ENCODE data around the gene CEACAM19. TPM values are rescaled to one million over a fixed set of nuclear protein-coding genes. Genes with fewer than 3 reads are reported as not detected.

CEACAM19 gene
- total and polyA plus RNA-seq, 9 of the 15 experiments (the other 6 are each of a cell fraction or from before 2014, with no cell fraction given): 0.15 to 0.30 (median 0.23) TPM; not detected in 5

DNA sequence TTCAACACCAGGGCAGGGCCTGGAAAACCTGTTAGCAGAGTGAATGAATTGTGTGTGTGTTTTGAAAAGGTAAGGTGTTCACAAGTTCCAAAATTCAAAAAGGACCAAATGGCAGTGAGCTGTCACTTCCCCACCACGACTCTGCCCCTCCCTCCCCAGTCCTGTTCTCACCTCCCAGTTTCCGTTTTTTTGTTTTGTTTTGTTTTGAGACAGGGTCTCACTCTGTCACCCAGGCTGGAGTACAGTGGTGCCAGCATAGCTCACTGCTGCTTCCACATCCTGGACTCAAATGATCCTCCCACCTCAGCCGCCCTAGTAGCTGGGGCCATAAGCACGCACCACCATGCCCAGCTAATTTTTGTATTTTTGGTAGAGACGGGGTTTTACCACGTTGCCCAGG, 56.9 kb downstream of the CEACAM19 start:
- no peaks in the 10 kb centered on the region for H3K9me1 ChIP-seq (ENCODE audit: control insufficient read depth, insufficient read depth, low read length)
- ChIA-PET CTCF (ENCODE audit: low intra/inter-chr PET ratio) (no interaction called here), POLR2A (interaction anchor here (1.0 to 1.1 kb wide), 2 partner anchors 21 to 44 kb away, joined by 3 to 4 read pairs; no protein-coding TSS in a partner anchor)
- ATAC-seq: no peak
- no peaks in the 10 kb centered on the region for H3K27me3 ChIP-seq (ENCODE audit: control insufficient read depth in 2 of 2, insufficient read depth in 2 of 2, low read length in 2 of 2)
- peaks cover 7 to 12% of the 10 kb centered on the region in 2 experiments; a peak in 4 of 5 replicates for H3K4me1 ChIP-seq (replicated peaks in 1 of 2; ENCODE audit: control insufficient read depth in 2 of 2, insufficient read depth in 2 of 2, low read length in 2 of 2)
- intact Hi-C loops (cut with micrococcal nuclease): no loop called here
- no peaks in the 10 kb centered on the region for H4K20me1 ChIP-seq (replicated peaks; ENCODE audit: control insufficient read depth, insufficient read depth, low read length)
- TF ChIP-seq ZNF12 (CRISPR knock-in tag; IDR thresholded peaks at IDR 0.05) (no peak), SPI1 (IDR thresholded peaks at IDR 0.05; ENCODE audit: borderline replicate concordance, low read depth, low read length) (peak; percentile 12; the same call in 1 of the 2 replicates)
- no peaks in the 10 kb centered on the region for H3K36me3 ChIP-seq (ENCODE audit: control insufficient read depth, insufficient read depth, low read length)
- H3K9ac ChIP-seq (ENCODE audit: insufficient read depth in 1 of 2, low read depth in 2 of 2, low read length in 2 of 2): peak overlapping the region in 1 of 2 experiments; percentile 26; a peak in 1 of 4 replicates
- in situ Hi-C loops (cut with MboI): no loop called here
- 0 out of 2 replicates have a peak overlapping the region, but pooled peaks have one; percentile 26 for H2AFZ ChIP-seq (ENCODE audit: low read depth, low read length)
- no peak for FAIRE-seq
- no peak overlapping the region for H3K4me2 ChIP-seq (ENCODE audit: insufficient read depth, low read length)
- H3K9me3 ChIP-seq (replicated peaks; ENCODE audit: control insufficient read depth, insufficient read depth, low read depth, low read length): no peaks in the 10 kb centered on the region
- DNase-seq (ENCODE audit: extremely low read depth in 1 of 4, low spot score in 3 of 4): no peak
- no peak overlapping the region for H3K4me3 ChIP-seq
- H3K27ac ChIP-seq (ENCODE audit: extremely low read depth, low read depth, low read length): no peak overlapping the region
- H3K79me2 ChIP-seq (ENCODE audit: control insufficient read depth, insufficient read depth, low read length): no peaks in the 10 kb centered on the region
- 40% methylated on average over 6 of the region's 6 CpGs for WGBS (ENCODE audit: insufficient coverage, low coverage, missing lambda C conversion rate)
- no TSS peak for BruUV-seq (replicated peaks)

DNA sequence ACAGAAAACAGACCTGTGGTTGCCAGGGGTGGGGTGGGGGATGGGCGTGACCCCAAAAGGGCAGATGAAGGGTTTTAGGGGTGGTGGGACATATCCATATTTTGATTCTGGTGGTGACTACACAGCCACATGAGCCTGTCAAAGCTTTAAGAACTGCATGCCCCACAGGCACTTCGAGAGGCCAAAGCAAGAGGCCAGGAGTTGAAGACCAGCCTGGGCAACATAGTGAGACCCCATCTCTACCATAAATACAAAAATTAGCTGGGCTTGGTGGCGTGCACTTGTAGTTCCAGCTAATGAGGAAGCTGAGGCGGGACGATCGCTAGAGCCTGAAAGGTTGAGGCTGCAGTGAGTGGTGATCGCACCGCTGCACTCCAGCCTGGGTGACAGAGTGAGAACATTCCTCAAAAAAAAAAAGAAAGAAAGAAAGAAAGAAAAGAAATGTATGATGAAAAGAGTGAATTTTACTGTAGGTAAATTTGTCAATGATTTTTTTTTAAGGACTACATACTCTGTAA, 58.3 kb downstream of the CEACAM19 start:
- BruUV-seq (replicated peaks): no TSS peak
- POLR2A ChIA-PET: no interaction called here
- TF ChIP-seq SIN3B (IDR thresholded peaks at IDR 0.05; ENCODE audit: low read depth): no peak
- TF ChIP-seq RBM25 (IDR thresholded peaks at IDR 0.05; ENCODE audit: low read depth, low read length, severe bottlenecking): peak; percentile 45
- TF ChIP-seq SMAD2 (IDR thresholded peaks at IDR 0.05; ENCODE audit: low read depth, low read length): no peak
- no peak for TF ChIP-seq MYBL2 (IDR thresholded peaks at IDR 0.05; ENCODE audit: low read depth)
- no peak for TF ChIP-seq MYBL2 (CRISPR knock-in tag; IDR thresholded peaks at IDR 0.05; ENCODE audit: borderline replicate concordance)
- no peak for TF ChIP-seq FOXJ2 (tag; IDR thresholded peaks at IDR 0.05)
- peak; percentile 82 for TF ChIP-seq ZNF121 (CRISPR knock-in tag; conservative IDR thresholded peaks at IDR 0.05)
- no peak for TF ChIP-seq PTBP1 (IDR thresholded peaks at IDR 0.05; ENCODE audit: low read depth, low read length)
- no peak for TF ChIP-seq NCOA4 (IDR thresholded peaks at IDR 0.05; ENCODE audit: partially characterized antibody)
- TF ChIP-seq, protein P1, sequence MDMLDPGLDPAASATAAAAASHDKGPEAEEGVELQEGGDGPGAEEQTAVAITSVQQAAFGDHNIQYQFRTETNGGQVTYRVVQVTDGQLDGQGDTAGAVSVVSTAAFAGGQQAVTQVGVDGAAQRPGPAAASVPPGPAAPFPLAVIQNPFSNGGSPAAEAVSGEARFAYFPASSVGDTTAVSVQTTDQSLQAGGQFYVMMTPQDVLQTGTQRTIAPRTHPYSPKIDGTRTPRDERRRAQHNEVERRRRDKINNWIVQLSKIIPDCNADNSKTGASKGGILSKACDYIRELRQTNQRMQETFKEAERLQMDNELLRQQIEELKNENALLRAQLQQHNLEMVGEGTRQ (CRISPR knock-in tag; IDR thresholded peaks at IDR 0.05): no peak
- TF ChIP-seq, protein P2, sequence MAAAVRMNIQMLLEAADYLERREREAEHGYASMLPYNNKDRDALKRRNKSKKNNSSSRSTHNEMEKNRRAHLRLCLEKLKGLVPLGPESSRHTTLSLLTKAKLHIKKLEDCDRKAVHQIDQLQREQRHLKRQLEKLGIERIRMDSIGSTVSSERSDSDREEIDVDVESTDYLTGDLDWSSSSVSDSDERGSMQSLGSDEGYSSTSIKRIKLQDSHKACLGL (CRISPR knock-in tag; IDR thresholded peaks at IDR 0.05; ENCODE audit: borderline replicate concordance, poor library complexity, severe bottlenecking): no peak
- TF ChIP-seq TCF3 (CRISPR knock-in tag; IDR thresholded peaks at IDR 0.05): no peak

More for the DNA sequence above, 58.3 kb downstream of the CEACAM19 start:
- FAIRE-seq: no peak
- ATAC-seq: no peak
- DNase-seq (ENCODE audit: extremely low read depth in 1 of 4, low spot score in 3 of 4): no peak
- no peak overlapping the region for H3K4me2 ChIP-seq (ENCODE audit: insufficient read depth, low read length)
- in situ Hi-C loops (cut with MboI) (no loop called here), intact Hi-C loops (cut with micrococcal nuclease) (no loop called here)
- peaks cover 7 to 12% of the 10 kb centered on the region in 2 experiments; a peak in 4 of 5 replicates for H3K4me1 ChIP-seq (replicated peaks in 1 of 2; ENCODE audit: control insufficient read depth in 2 of 2, insufficient read depth in 2 of 2, low read length in 2 of 2)
- H3K9ac ChIP-seq (ENCODE audit: insufficient read depth in 1 of 2, low read depth in 2 of 2, low read length in 2 of 2): no peak overlapping the region
- no peaks in the 10 kb centered on the region for H3K79me2 ChIP-seq (ENCODE audit: control insufficient read depth, insufficient read depth, low read length)
- no peak overlapping the region for H3K4me3 ChIP-seq
- CTCF ChIA-PET (ENCODE audit: low intra/inter-chr PET ratio): no interaction called here
- H3K27ac ChIP-seq (ENCODE audit: extremely low read depth, low read depth, low read length): no peak overlapping the region
- H2AFZ ChIP-seq (ENCODE audit: low read depth, low read length): no peak overlapping the region
- no peaks in the 10 kb centered on the region for H3K36me3 ChIP-seq (ENCODE audit: control insufficient read depth, insufficient read depth, low read length)
- no peaks in the 10 kb centered on the region for H3K9me1 ChIP-seq (ENCODE audit: control insufficient read depth, insufficient read depth, low read length)
- no peaks in the 10 kb centered on the region for H3K27me3 ChIP-seq (ENCODE audit: control insufficient read depth in 2 of 2, insufficient read depth in 2 of 2, low read length in 2 of 2)
- H3K9me3 ChIP-seq (replicated peaks; ENCODE audit: control insufficient read depth, insufficient read depth, low read depth, low read length): no peaks in the 10 kb centered on the region
- no peaks in the 10 kb centered on the region for H4K20me1 ChIP-seq (replicated peaks; ENCODE audit: control insufficient read depth, insufficient read depth, low read length)
- WGBS (ENCODE audit: insufficient coverage, low coverage, missing lambda C conversion rate): 40% methylated on average over 8 of the region's 8 CpGs
